Gastroesophageal sphincter (tissue), 4 donors: ENCODE results near the gene TMEM35A. TPM values are rescaled to one million over a fixed set of nuclear protein-coding genes. Genes with fewer than 3 reads are reported as not detected.
"Not testable (repeated sequence)": the region's sequence is repeated elsewhere in the genome, so short reads cannot be mapped to it uniquely, and the experiment has no call there.

ENCODE experiments used
- ATAC-seq: fragments of 150-250 bp; one replicate; pipeline ENCODE4 v1.9.1; 2016; ENCODE audit warnings: mild to moderate bottlenecking, moderate library complexity
- H3K27ac ChIP-seq, 4 donors: fragments of 200-600 bp; sonication (generic) in 3 of 4; 1 replicate in 3 of 4; 2 replicates in 1 of 4; pipeline ENCODE4 v1.5.1; 2016 to 2019
- H3K27me3 ChIP-seq: fragments of 200-600 bp; sonication (generic); one replicate; pipeline ENCODE4 v1.5.1; 2019
- H3K36me3 ChIP-seq, 2 donors: fragments of 200-600 bp; sonication (generic); one replicate each; pipeline ENCODE4 v1.5.1; 2019; ENCODE audit warnings: control low read depth in 1 of 2
- H3K4me1 ChIP-seq, 3 donors: fragments of 200-600 bp; sonication (generic); 1 replicate in 2 of 3; 2 replicates in 1 of 3; pipeline ENCODE4 v1.5.1; 2016 to 2019; ENCODE audit warnings: control low read depth in 2 of 3
- H3K4me3 ChIP-seq, 2 donors: fragments of 200-600 bp; sonication (generic); one replicate each; pipeline ENCODE4 v1.5.1; 2019; ENCODE audit warnings: mild to moderate bottlenecking in 1 of 2, moderate library complexity in 1 of 2
- H3K9me3 ChIP-seq, 3 donors: fragments of 200-600 bp; sonication (generic); one replicate each; pipeline ENCODE4 v1.5.1; 2017 to 2019; ENCODE audit warnings: control low read depth in 2 of 3
- CTCF ChIP-seq, 4 experiments: fragments of 200-600 bp in 2 of 4; fragments of 450-650 bp in 2 of 4; sonication (generic) in 1 of 4; IDR thresholded peaks; one replicate each; pipeline ENCODE4 v1.5.1; 2017 to 2019; ENCODE audit warnings: antibody characterized with exemption in 4 of 4, mild to moderate bottlenecking in 2 of 4, moderate library complexity in 2 of 4
- EP300 ChIP-seq: sonication (generic); formaldehyde crosslinking; IDR thresholded peaks from one replicate; pipeline ENCODE4 v1.6.1; 2017; ENCODE audit warnings: antibody characterized with exemption, mild to moderate bottlenecking
- POLR2A ChIP-seq, 2 donors: fragments of 450-650 bp; IDR thresholded peaks; one replicate each; pipeline ENCODE4 v1.6.1; 2017; ENCODE audit warnings: antibody characterized with exemption in 2 of 2, mild to moderate bottlenecking in 2 of 2, moderate library complexity in 1 of 2
- POLR2AphosphoS5 ChIP-seq: sonication (generic); formaldehyde crosslinking; IDR thresholded peaks from one replicate; pipeline ENCODE4 v1.6.1; 2017; ENCODE audit warnings: antibody characterized with exemption
- WGBS, 2 donors: methylation state at CpG; one replicate each; pipeline ENCODE4 v1.1.5; 2018; ENCODE audit warnings: low coverage in 1 of 2; 5-methylcytosine and 5-hydroxymethylcytosine counted together
- total RNA-seq, 4 donors: library from RNA; depleted of rRNA; stranded (reverse); fragments of >200 nt; gene quantifications; one replicate each; pipeline ENCODE4 v1.1.0, GENCODE V29; 2016

TMEM35A gene
- total RNA-seq, 4 donors from 2014 or later, result 9.3 to 26.1 (median 16.9) TPM

- 0 to 29% methylated on average over 7 to 30 of the region's 43 CpGs for WGBS, 2 donors
- peak within 1 kb of the TSS; percentile 56 to 65 for H3K4me3 ChIP-seq
- no peaks in the 10 kb centered on the region for H3K36me3 ChIP-seq
- H3K27ac ChIP-seq, result peak within 1 kb of the TSS; percentile 72 to 89 (median 87)
- peaks cover 0 to 20% (median 0%) of the 10 kb centered on the region in 3 donors for H3K4me1 ChIP-seq
- ATAC-seq, result peak; percentile 94
- TF ChIP-seq POLR2AphosphoS5 (peak; percentile 42), EP300 (no peak), POLR2A (IDR thresholded peaks at IDR 0.05) (peak in 1 of 2 donors; percentile 7)
- H3K9me3 ChIP-seq, result no peaks in the 10 kb centered on the region
- no peaks in the 10 kb centered on the region for H3K27me3 ChIP-seq
These were observed 27.0 kb upstream of the TMEM35A start, which contains the start of gene TRMT2B for GRCh38 chrX:101051549-101052302. TRMT2B (minus strand) TSS chrX:101052111; CDS start chrX:101042289, 9,822 bp downstream.

GRCh38 chrX:101056551-101056950, 22.1 kb upstream of the TMEM35A start:
- WGBS, 2 donors, result 73 to 93% methylated on average over 2 to 4 of the region's 4 CpGs

GRCh38 chrX:101057093-101057714, 21.5 kb upstream of the TMEM35A start:
- Histone ChIP-seq H3K36me3 (no peaks in the 10 kb centered on the region), H3K4me3 (no peak overlapping the region), H3K27ac (no peak overlapping the region), H3K4me1 (peaks cover 0 to 5% (median 0%) of the 10 kb centered on the region in 3 donors), H3K27me3 (no peaks in the 10 kb centered on the region), H3K9me3 (no peaks in the 10 kb centered on the region)
- WGBS, 2 donors, result no CpG with 5 or more reads among the region's 3 CpGs
- ATAC-seq, result no peak
- TF ChIP-seq POLR2AphosphoS5 (no peak), CTCF (IDR thresholded peaks at IDR 0.05) (no peak), POLR2A (IDR thresholded peaks at IDR 0.05) (no peak), EP300 (no peak)

More at GRCh38 chrX:101056551-101056950, 22.1 kb upstream of the TMEM35A start:
- H3K27ac ChIP-seq, H3K4me1 ChIP-seq, H3K36me3 ChIP-seq, H3K27me3 ChIP-seq, H3K9me3 ChIP-seq, H3K4me3 ChIP-seq, ATAC-seq: not testable (repeated sequence)

GRCh38 chrX:101062176-101062575, 16.5 kb upstream of the TMEM35A start:
- Histone ChIP-seq H3K4me3 (no peak overlapping the region), H3K9me3 (no peaks in the 10 kb centered on the region), H3K4me1 (no peaks in the 10 kb centered on the region), H3K36me3 (no peaks in the 10 kb centered on the region), H3K27ac (no peak overlapping the region), H3K27me3 (no peaks in the 10 kb centered on the region)
- ATAC-seq, result no peak
- TF ChIP-seq POLR2AphosphoS5, result no peak
- TF ChIP-seq CTCF (IDR thresholded peaks at IDR 0.05), result no peak
- no peak for TF ChIP-seq POLR2A (IDR thresholded peaks at IDR 0.05)

GRCh38 chrX:101071582-101071981, 7.1 kb upstream of the TMEM35A start:
- no peaks in the 10 kb centered on the region for H3K9me3 ChIP-seq
- WGBS, 2 donors, result 84 to 89% methylated on average over 3 of the region's 3 CpGs
- no peak for ATAC-seq
- no peaks in the 10 kb centered on the region for H3K27me3 ChIP-seq
- no peak overlapping the region for H3K27ac ChIP-seq
- TF ChIP-seq POLR2A (IDR thresholded peaks at IDR 0.05) (no peak), CTCF (IDR thresholded peaks at IDR 0.05) (no peak), POLR2AphosphoS5 (no peak), EP300 (no peak)
- no peak overlapping the region for H3K4me3 ChIP-seq
- H3K36me3 ChIP-seq, result no peaks in the 10 kb centered on the region
- no peaks in the 10 kb centered on the region for H3K4me1 ChIP-seq
